CD4-positive, CD25-positive, alpha-beta regulatory T cell (primary cell): ENCODE data around the gene EXOC3. TPM values are rescaled to one million over a fixed set of nuclear protein-coding genes. Genes with fewer than 3 reads are reported as not detected.

ENCODE experiments used
- ATAC-seq, 2 donors: fragments of 150-1000 bp; cut with Tn5 transposase; one replicate each; pipeline ENCODE4 v1.10.0; 2021; ENCODE audit warnings: low read depth in 2 of 2, moderate number of reproducible peaks in 2 of 2, moderate library complexity in 1 of 2
- DNase-seq, 3 donors: peaks; one replicate each; pipeline versions ENCODE4 v3.0.0 to v3.0.0-alpha.2; 2012 to 2022; ENCODE audit warnings: mixed read lengths in 1 of 3
- H3K27ac ChIP-seq: one replicate; pipeline ENCODE4 v1.7.0; 2013; ENCODE audit warnings: mild to moderate bottlenecking, low read length; ENCODE audit not compliant: insufficient read depth, poor library complexity, severe bottlenecking
- H3K27me3 ChIP-seq: one replicate; pipeline ENCODE4 v1.7.0; 2013; ENCODE audit warnings: low read length; ENCODE audit not compliant: control insufficient read depth, insufficient read depth
- H3K36me3 ChIP-seq: one replicate; pipeline ENCODE4 v1.7.0; 2013; ENCODE audit warnings: mild to moderate bottlenecking, low read length, moderate library complexity; ENCODE audit not compliant: control insufficient read depth, insufficient read depth
- H3K4me1 ChIP-seq: 2 replicates; pipeline ENCODE4 v1.7.0; 2013; ENCODE audit warnings: mild to moderate bottlenecking, low read length; ENCODE audit not compliant: insufficient read depth, control insufficient read depth, poor library complexity, severe bottlenecking
- H3K4me3 ChIP-seq: one replicate; pipeline ENCODE4 v1.7.0; 2013; ENCODE audit warnings: low read depth, mild to moderate bottlenecking, low read length, moderate library complexity
- H3K9me3 ChIP-seq, 2 experiments: 1 replicate in 1 of 2; 2 replicates in 1 of 2; pipeline ENCODE4 v1.7.0; 2013; ENCODE audit warnings: low read length in 2 of 2, mild to moderate bottlenecking in 1 of 2, moderate library complexity in 1 of 2; ENCODE audit not compliant: control insufficient read depth in 2 of 2
- H3K27ac Mint-ChIP-seq, 3 donors: one replicate each; pipeline ENCODE4 v1.8.0; 2020 to 2022; ENCODE audit warnings: mild to moderate bottlenecking in 3 of 3, mixed read lengths in 3 of 3, moderate library complexity in 2 of 3
- H3K27me3 Mint-ChIP-seq: one replicate; pipeline ENCODE4 v1.8.0; 2022; ENCODE audit warnings: mild to moderate bottlenecking, mixed read lengths
- H3K36me3 Mint-ChIP-seq: one replicate; pipeline ENCODE4 v1.8.0; 2020; ENCODE audit warnings: mixed read lengths
- H3K4me1 Mint-ChIP-seq, 4 donors: one replicate each; pipeline ENCODE4 v1.8.0; 2020 to 2022; ENCODE audit warnings: mixed read lengths in 4 of 4, mild to moderate bottlenecking in 1 of 4
- H3K4me3 Mint-ChIP-seq, 4 donors: one replicate each; pipeline ENCODE4 v1.8.0; 2020 to 2022; ENCODE audit warnings: mild to moderate bottlenecking in 4 of 4, mixed read lengths in 4 of 4, moderate library complexity in 3 of 4
- H3K9me3 Mint-ChIP-seq, 7 donors: one replicate each; pipeline ENCODE4 v1.8.0; 2020 to 2022; ENCODE audit warnings: mixed read lengths in 7 of 7, mild to moderate bottlenecking in 3 of 7, moderate library complexity in 2 of 7
- polyA plus RNA-seq, 4 donors: library from polyadenylated mRNA; unstranded; fragments of 300-500 nt; fragmentation: Illumina TruSeq; gene quantifications; one replicate each; pipeline ENCODE4 v1.2.3, GENCODE V29; 2021
- total RNA-seq: library from RNA; stranded (reverse); gene quantifications from one replicate; pipeline ENCODE4 v1.2.3, GENCODE V29; 2022

Gene EXOC3
- total and polyA plus RNA-seq, 5 donors from 2014 or later = 23.3 to 95.4 (median 37.0) TPM

GRCh38 chr5:477871-478270 lies 34.9 kb downstream of the EXOC3 start:
- Histone ChIP-seq H3K27me3 (no peaks in the 10 kb centered on the region), H3K27ac (no peak overlapping the region), H3K36me3 (no peaks in the 10 kb centered on the region), H3K4me1 (peaks cover 15% of the 10 kb centered on the region), H3K4me3 (no peak overlapping the region), H3K9me3 (no peaks in the 10 kb centered on the region)
- Mint-ChIP-seq H3K4me3 (peak overlapping the region in 1 of 4 donors; percentile 32), H3K36me3 (no peaks in the 10 kb centered on the region), H3K9me3 (no peaks in the 10 kb centered on the region), H3K4me1 (peaks cover 0 to 8% (median 0%) of the 10 kb centered on the region in 4 donors), H3K27ac (no peak overlapping the region), H3K27me3 (peaks cover 22% of the 10 kb centered on the region)
- ATAC-seq (no peak), DNase-seq (no peak)

- Histone ChIP-seq H3K36me3 (no peaks in the 10 kb centered on the region), H3K4me3 (no peak overlapping the region), H3K4me1 (peaks cover 18% of the 10 kb centered on the region), H3K9me3 (no peaks in the 10 kb centered on the region), H3K27ac (no peak overlapping the region), H3K27me3 (no peaks in the 10 kb centered on the region)
- DNase-seq (no peak), ATAC-seq (no peak)
- Mint-ChIP-seq H3K4me3 (no peak overlapping the region), H3K36me3 (no peaks in the 10 kb centered on the region), H3K4me1 (peaks cover 0 to 8% (median 0%) of the 10 kb centered on the region in 4 donors), H3K27ac (no peak overlapping the region), H3K27me3 (peaks cover 22% of the 10 kb centered on the region), H3K9me3 (no peaks in the 10 kb centered on the region)
Measured at GRCh38 chr5:478369-478981, 35.5 kb downstream of the EXOC3 start.

GRCh38 chr5:478982-479535 lies 36.1 kb downstream of the EXOC3 start:
- Mint-ChIP-seq H3K4me3 (no peak overlapping the region), H3K9me3 (no peaks in the 10 kb centered on the region), H3K4me1 (peaks cover 0 to 5% (median 0%) of the 10 kb centered on the region in 4 donors), H3K27ac (no peak overlapping the region), H3K27me3 (peaks cover 17% of the 10 kb centered on the region), H3K36me3 (no peaks in the 10 kb centered on the region)
- DNase-seq = no peak
- H3K9me3 ChIP-seq = no peaks in the 10 kb centered on the region
- no peaks in the 10 kb centered on the region for H3K27me3 ChIP-seq
- H3K27ac ChIP-seq = no peak overlapping the region
- H3K4me3 ChIP-seq = no peak overlapping the region
- no peak for ATAC-seq
- no peaks in the 10 kb centered on the region for H3K36me3 ChIP-seq
- H3K4me1 ChIP-seq = peaks cover 14% of the 10 kb centered on the region

- no peaks in the 10 kb centered on the region for H3K27me3 ChIP-seq
- H3K27me3 Mint-ChIP-seq = peaks cover 15% of the 10 kb centered on the region
- peaks cover 0 to 5% (median under 1%) of the 10 kb centered on the region in 4 donors for H3K4me1 Mint-ChIP-seq
- H3K27ac ChIP-seq = no peak overlapping the region
- peaks cover 12% of the 10 kb centered on the region for H3K4me1 ChIP-seq
- H3K4me3 ChIP-seq = no peak overlapping the region
- no peak overlapping the region for H3K4me3 Mint-ChIP-seq
- no peaks in the 10 kb centered on the region for H3K36me3 ChIP-seq
- no peaks in the 10 kb centered on the region for H3K9me3 Mint-ChIP-seq
- no peak for DNase-seq
- no peak for ATAC-seq
- H3K9me3 ChIP-seq = no peaks in the 10 kb centered on the region
- no peak overlapping the region for H3K27ac Mint-ChIP-seq
- H3K36me3 Mint-ChIP-seq = no peaks in the 10 kb centered on the region
Measured at GRCh38 chr5:479566-480319, 36.8 kb downstream of the EXOC3 start.

GRCh38 chr5:481347-481746 lies 38.4 kb downstream of the EXOC3 start:
- Mint-ChIP-seq H3K9me3 (no peaks in the 10 kb centered on the region), H3K4me3 (no peak overlapping the region), H3K4me1 (peaks cover 0 to 9% (median 2%) of the 10 kb centered on the region in 4 donors), H3K27me3 (peaks cover 19% of the 10 kb centered on the region), H3K27ac (no peak overlapping the region), H3K36me3 (no peaks in the 10 kb centered on the region)
- DNase-seq = no peak
- Histone ChIP-seq H3K4me3 (no peak overlapping the region), H3K27ac (no peak overlapping the region), H3K4me1 (peaks cover 17% of the 10 kb centered on the region), H3K9me3 (no peaks in the 10 kb centered on the region), H3K36me3 (no peaks in the 10 kb centered on the region), H3K27me3 (no peaks in the 10 kb centered on the region)
- no peak for ATAC-seq

GRCh38 chr5:482021-482420 lies 39.0 kb downstream of the EXOC3 start:
- Histone ChIP-seq H3K27me3 (no peaks in the 10 kb centered on the region), H3K27ac (no peak overlapping the region), H3K36me3 (no peaks in the 10 kb centered on the region), H3K4me3 (no peak overlapping the region), H3K9me3 (no peaks in the 10 kb centered on the region), H3K4me1 (peaks cover 17% of the 10 kb centered on the region)
- peaks cover 19% of the 10 kb centered on the region for H3K27me3 Mint-ChIP-seq
- H3K4me3 Mint-ChIP-seq = no peak overlapping the region
- no peak overlapping the region for H3K27ac Mint-ChIP-seq
- no peak for ATAC-seq
- H3K36me3 Mint-ChIP-seq = no peaks in the 10 kb centered on the region
- peaks cover 0 to 10% (median 2%) of the 10 kb centered on the region in 4 donors for H3K4me1 Mint-ChIP-seq
- DNase-seq = no peak
- no peaks in the 10 kb centered on the region for H3K9me3 Mint-ChIP-seq

- H3K27ac Mint-ChIP-seq = no peak overlapping the region
- H3K4me1 ChIP-seq = peaks cover 17% of the 10 kb centered on the region
- H3K4me3 Mint-ChIP-seq = no peak overlapping the region
- no peaks in the 10 kb centered on the region for H3K9me3 ChIP-seq
- ATAC-seq (no peak), DNase-seq (no peak)
- H3K4me1 Mint-ChIP-seq = peaks cover 0 to 10% (median 2%) of the 10 kb centered on the region in 4 donors
- no peak overlapping the region for H3K27ac ChIP-seq
- H3K36me3 ChIP-seq = no peaks in the 10 kb centered on the region
- H3K27me3 ChIP-seq = no peaks in the 10 kb centered on the region
- H3K27me3 Mint-ChIP-seq = peaks cover 16% of the 10 kb centered on the region
- no peak overlapping the region for H3K4me3 ChIP-seq
- no peaks in the 10 kb centered on the region for H3K36me3 Mint-ChIP-seq
- H3K9me3 Mint-ChIP-seq = no peaks in the 10 kb centered on the region
Measured at GRCh38 chr5:482506-482905, 39.5 kb downstream of the EXOC3 start.
